ENCODE results near the gene ZBTB48.
"Not testable (repeated sequence)": the region's sequence is repeated elsewhere in the genome, so short reads cannot be mapped to it uniquely, and the experiment has no call there.

The ZBTB48 gene

GRCh38 chr1:6592865-6593593 lies 13.2 kb downstream of the ZBTB48 start:
- no peak for DNase-seq

- DNase-seq, result no peak
Observed at GRCh38 chr1:6593810-6594209, 14.0 kb downstream of the ZBTB48 start.

GRCh38 chr1:6594977-6595740 lies 15.4 kb downstream of the ZBTB48 start:
- no peak for DNase-seq

GRCh38 chr1:6596351-6596750 lies 16.6 kb downstream of the ZBTB48 start:
- DNase-seq, result no peak

GRCh38 chr1:6596886-6597776 lies 17.3 kb downstream of the ZBTB48 start:
- no peak for DNase-seq

- no peak for DNase-seq
Observed at GRCh38 chr1:6597777-6598131, 18.0 kb downstream of the ZBTB48 start.

- peak; percentile 41 for DNase-seq
Observed at GRCh38 chr1:6599141-6599975, 19.6 kb downstream of the ZBTB48 start.

- DNase-seq, result not testable (repeated sequence)
Observed at GRCh38 chr1:6599991-6600390, 20.2 kb downstream of the ZBTB48 start.

- no peak for DNase-seq
Observed at GRCh38 chr1:6600410-6601048, 20.7 kb downstream of the ZBTB48 start.

GRCh38 chr1:6601049-6601922 lies 21.5 kb downstream of the ZBTB48 start:
- DNase-seq, result peak; percentile 74

- no peak for DNase-seq
Observed at GRCh38 chr1:6601923-6602668, 22.3 kb downstream of the ZBTB48 start.

- peak; percentile 85 for DNase-seq
Observed at GRCh38 chr1:6602669-6603237, 23.0 kb downstream of the ZBTB48 start, which contains the start of gene KLHL21. Gene KLHL21 (minus strand): TSS chr1:6602869. CDS start chr1:6602817, 52 bp downstream.

- peak; percentile 68 for DNase-seq
Observed at GRCh38 chr1:6603238-6603914, 23.6 kb downstream of the ZBTB48 start.

GRCh38 chr1:6603915-6604558 lies 24.2 kb downstream of the ZBTB48 start:
- no peak for DNase-seq

- no peak for DNase-seq
Observed at GRCh38 chr1:6612641-6613360, 33.0 kb downstream of the ZBTB48 start.

GRCh38 chr1:6613361-6614018 lies 33.7 kb downstream of the ZBTB48 start, which contains the start of gene PHF13:
Gene PHF13 (plus strand): TSS chr1:6613731. CDS start chr1:6614067, 336 bp downstream.
- DNase-seq, result peak; percentile 99
